Neural crest cell (in vitro differentiated cells): ENCODE measurements around the gene C9orf85. TPM values are rescaled to one million over a fixed set of nuclear protein-coding genes. Genes with fewer than 3 reads are reported as not detected.

ENCODE experiments used
- DNase-seq: peaks from one replicate; pipeline ENCODE4 v3.0.0; 2021; ENCODE audit warnings: low read depth, mixed read lengths, low spot score
- H3K27ac Mint-ChIP-seq: one replicate; pipeline ENCODE4 v1.8.0; 2021; ENCODE audit warnings: mild to moderate bottlenecking, mixed read lengths; ENCODE audit not compliant: unreplicated experiment
- H3K27me3 Mint-ChIP-seq: 2 replicates; pipeline ENCODE4 v1.8.0; 2021; ENCODE audit warnings: low read depth, mild to moderate bottlenecking, mixed read lengths
- H3K36me3 Mint-ChIP-seq: 2 replicates; pipeline ENCODE4 v1.8.0; 2021; ENCODE audit warnings: low read depth, mild to moderate bottlenecking, mixed read lengths
- H3K4me1 Mint-ChIP-seq: 2 replicates; pipeline ENCODE4 v1.8.0; 2021; ENCODE audit warnings: mixed read lengths
- H3K4me3 Mint-ChIP-seq: one replicate; pipeline ENCODE4 v1.8.0; 2021; ENCODE audit warnings: mild to moderate bottlenecking, mixed read lengths
- H3K9me3 Mint-ChIP-seq: 2 replicates; pipeline ENCODE4 v1.8.0; 2021; ENCODE audit warnings: mixed read lengths
- CTCF ChIP-seq: fragments of 200-600 bp; sonication (generic); conservative IDR thresholded peaks from 2 replicates; pipeline ENCODE4 v1.5.0; 2021; ENCODE audit warnings: antibody characterized with exemption, mild to moderate bottlenecking
- total RNA-seq: library from RNA; stranded (reverse); gene quantifications from 2 replicates; pipeline ENCODE4 v1.2.1, GENCODE V29; 2021

C9orf85 gene
- total RNA-seq, 1 donor from 2014 or later, result 13.4 TPM

GRCh38 chr9:71965403-71965802 is 54.0 kb downstream of the C9orf85 start:
- peaks cover 32% of the 10 kb centered on the region for H3K36me3 Mint-ChIP-seq
- no peak for TF ChIP-seq CTCF
- no peak overlapping the region for H3K27ac Mint-ChIP-seq

GRCh38 chr9:71966601-71967000 is 55.2 kb downstream of the C9orf85 start:
- no peak overlapping the region for H3K4me3 Mint-ChIP-seq
- no peaks in the 10 kb centered on the region for H3K4me1 Mint-ChIP-seq
- no peak for DNase-seq
- H3K9me3 Mint-ChIP-seq, result peaks cover 9% of the 10 kb centered on the region
- peaks cover 36% of the 10 kb centered on the region for H3K36me3 Mint-ChIP-seq
- H3K27me3 Mint-ChIP-seq, result no peaks in the 10 kb centered on the region
- H3K27ac Mint-ChIP-seq, result no peak overlapping the region
- no peak for TF ChIP-seq CTCF

More at GRCh38 chr9:71965403-71965802, 54.0 kb downstream of the C9orf85 start:
- no peaks in the 10 kb centered on the region for H3K4me1 Mint-ChIP-seq
- H3K27me3 Mint-ChIP-seq, result no peaks in the 10 kb centered on the region
- no peak overlapping the region for H3K4me3 Mint-ChIP-seq
- peaks cover 9% of the 10 kb centered on the region for H3K9me3 Mint-ChIP-seq
- no peak for DNase-seq

GRCh38 chr9:71968541-71969090 is 57.2 kb downstream of the C9orf85 start:
- no peak overlapping the region for H3K4me3 Mint-ChIP-seq
- no peaks in the 10 kb centered on the region for H3K27me3 Mint-ChIP-seq
- no peak for DNase-seq
- H3K9me3 Mint-ChIP-seq, result peaks cover 7% of the 10 kb centered on the region
- peaks cover 33% of the 10 kb centered on the region for H3K36me3 Mint-ChIP-seq
- no peak for TF ChIP-seq CTCF
- H3K4me1 Mint-ChIP-seq, result no peaks in the 10 kb centered on the region
- H3K27ac Mint-ChIP-seq, result no peak overlapping the region

- no peaks in the 10 kb centered on the region for H3K4me1 Mint-ChIP-seq
- DNase-seq, result no peak
- TF ChIP-seq CTCF, result no peak
- H3K36me3 Mint-ChIP-seq, result peaks cover 9% of the 10 kb centered on the region
- H3K27ac Mint-ChIP-seq, result no peak overlapping the region
- no peak overlapping the region for H3K4me3 Mint-ChIP-seq
- no peaks in the 10 kb centered on the region for H3K27me3 Mint-ChIP-seq
- H3K9me3 Mint-ChIP-seq, result no peaks in the 10 kb centered on the region
Measured at GRCh38 chr9:71975833-71976232, 64.4 kb downstream of the C9orf85 start.

- Mint-ChIP-seq H3K27me3 (no peaks in the 10 kb centered on the region), H3K4me3 (no peak overlapping the region), H3K27ac (no peak overlapping the region), H3K36me3 (peaks cover 6% of the 10 kb centered on the region), H3K4me1 (no peaks in the 10 kb centered on the region), H3K9me3 (no peaks in the 10 kb centered on the region)
- DNase-seq, result no peak
- TF ChIP-seq CTCF, result no peak
Measured at GRCh38 chr9:71977003-71977402, 65.6 kb downstream of the C9orf85 start.
